OCI-LY7 (cell line): Measurements from ENCODE around the gene B3GNT8. TPM values are rescaled to one million over a fixed set of nuclear protein-coding genes. Genes with fewer than 3 reads are reported as not detected.
"Not testable (repeated sequence)": the region's sequence is repeated elsewhere in the genome, so short reads cannot be mapped to it uniquely, and the experiment has no call there.

Experiments used
- BruUV-seq: library from RNA; stranded (reverse); fragments of 400-500 nt; replicated peaks from 2 replicates; lab custom pipeline; 2021; lab: Mats Ljungman, UMichigan
- CTCF ChIA-PET: fragments of 300-600 bp; sonication (Branson Sonifier 250); formaldehyde crosslinking; loops from one replicate; lab custom pipeline; 2022; ENCODE audit warnings: antibody characterized with exemption; ENCODE audit not compliant: unreplicated experiment; lab: Charles Lee
- POLR2A ChIA-PET: fragments of 300-600 bp; sonication (Branson Sonifier 250); formaldehyde crosslinking; loops from one replicate; lab custom pipeline; 2022; ENCODE audit warnings: antibody characterized with exemption; lab: Charles Lee
- DNase-seq: peaks from one replicate; pipeline ENCODE4 v3.0.0-alpha.2; 2015; ENCODE audit warnings: low spot score
- H2AFZ ChIP-seq: fragments of 200-600 bp; sonication (generic), shearing (Covaris generic); 2 replicates; pipeline ENCODE4 v1.6.1; 2014; ENCODE audit warnings: mild to moderate bottlenecking, antibody characterized with exemption, low read length, moderate library complexity
- H3K27ac ChIP-seq: fragments of 200-600 bp; sonication (generic); 2 replicates; pipeline ENCODE4 v1.5.1; 2014; ENCODE audit warnings: mixed run types, low read depth, mild to moderate bottlenecking, moderate library complexity, low read length, inconsistent platforms; ENCODE audit not compliant: poor library complexity, severe bottlenecking
- H3K36me3 ChIP-seq: fragments of 200-600 bp; sonication (generic); 2 replicates; pipeline ENCODE4 v1.6.1; 2014; ENCODE audit warnings: mild to moderate bottlenecking, antibody characterized with exemption, low read length, moderate library complexity, mixed read lengths; ENCODE audit not compliant: insufficient read depth
- H3K4me1 ChIP-seq: fragments of 200-600 bp; sonication (generic); 2 replicates; pipeline ENCODE4 v1.5.1; 2014; ENCODE audit warnings: mild to moderate bottlenecking, low read length; ENCODE audit not compliant: insufficient read depth, poor library complexity, severe bottlenecking
- H3K4me2 ChIP-seq: fragments of 200-600 bp; sonication (generic); 2 replicates; pipeline ENCODE4 v1.6.1; 2014; ENCODE audit warnings: mild to moderate bottlenecking, low read length
- H3K4me3 ChIP-seq: fragments of 200-600 bp; sonication (generic); 2 replicates; pipeline ENCODE4 v1.5.1; 2014; ENCODE audit warnings: mild to moderate bottlenecking, low read depth, low read length; ENCODE audit not compliant: poor library complexity, severe bottlenecking
- H3K79me2 ChIP-seq: fragments of 200-600 bp; sonication (generic); 2 replicates; pipeline ENCODE4 v1.6.1; 2016; ENCODE audit warnings: low read depth, mild to moderate bottlenecking, low read length, moderate library complexity, mixed read lengths; ENCODE audit not compliant: insufficient read depth
- H3K9me2 ChIP-seq: fragments of 200-600 bp; sonication (generic); 2 replicates; pipeline ENCODE4 v1.6.1; 2016; ENCODE audit warnings: mild to moderate bottlenecking, low read length, mixed read lengths; ENCODE audit not compliant: insufficient read depth
- H3K9me3 ChIP-seq: fragments of 200-600 bp; sonication (generic); 2 replicates; pipeline ENCODE4 v1.6.1; 2014; ENCODE audit warnings: mild to moderate bottlenecking, mixed run types, low read length, mixed read lengths
- H4K20me1 ChIP-seq: fragments of 200-600 bp; sonication (generic); 2 replicates; pipeline ENCODE4 v1.6.1; 2014; ENCODE audit warnings: mild to moderate bottlenecking, antibody characterized with exemption, low read length, moderate library complexity, mixed read lengths; ENCODE audit not compliant: insufficient read depth
- EZH2phosphoT487 ChIP-seq: fragments of 200-600 bp; sonication (generic); IDR thresholded peaks from 2 replicates; pipeline ENCODE4 v1.6.1; 2018; ENCODE audit warnings: low read depth, borderline replicate concordance, mild to moderate bottlenecking, mixed run types, antibody characterized with exemption, low read length, moderate library complexity, mixed read lengths
- intact Hi-C: fragments of 100-400 bp; cut with micrococcal nuclease; formaldehyde crosslinking; loops from one replicate; pipeline ENCODE4 v1.10.0; 2022; ENCODE audit not compliant: unreplicated experiment
- total RNA-seq, 2 experiments: library from RNA; depleted of rRNA in 1 of 2; stranded (reverse); fragments of >200 nt in 1 of 2; shearing (Covaris generic) in 1 of 2; gene quantifications; 2 replicates each; pipeline ENCODE4 v1.2.3, GENCODE V29; 2014 to 2022
- TF ChIP-seq, protein P1 (sequence below): fragments of 200-600 bp; sonication (generic); conservative IDR thresholded peaks from 2 replicates; pipeline ENCODE4 v1.5.1; 2014; ENCODE audit warnings: mild to moderate bottlenecking, antibody characterized with exemption, low read length, moderate library complexity, mixed read lengths

B3GNT8 gene
- total RNA-seq, 2 experiments from 2014 or later, result 0.40 to 0.47 TPM

DNA sequence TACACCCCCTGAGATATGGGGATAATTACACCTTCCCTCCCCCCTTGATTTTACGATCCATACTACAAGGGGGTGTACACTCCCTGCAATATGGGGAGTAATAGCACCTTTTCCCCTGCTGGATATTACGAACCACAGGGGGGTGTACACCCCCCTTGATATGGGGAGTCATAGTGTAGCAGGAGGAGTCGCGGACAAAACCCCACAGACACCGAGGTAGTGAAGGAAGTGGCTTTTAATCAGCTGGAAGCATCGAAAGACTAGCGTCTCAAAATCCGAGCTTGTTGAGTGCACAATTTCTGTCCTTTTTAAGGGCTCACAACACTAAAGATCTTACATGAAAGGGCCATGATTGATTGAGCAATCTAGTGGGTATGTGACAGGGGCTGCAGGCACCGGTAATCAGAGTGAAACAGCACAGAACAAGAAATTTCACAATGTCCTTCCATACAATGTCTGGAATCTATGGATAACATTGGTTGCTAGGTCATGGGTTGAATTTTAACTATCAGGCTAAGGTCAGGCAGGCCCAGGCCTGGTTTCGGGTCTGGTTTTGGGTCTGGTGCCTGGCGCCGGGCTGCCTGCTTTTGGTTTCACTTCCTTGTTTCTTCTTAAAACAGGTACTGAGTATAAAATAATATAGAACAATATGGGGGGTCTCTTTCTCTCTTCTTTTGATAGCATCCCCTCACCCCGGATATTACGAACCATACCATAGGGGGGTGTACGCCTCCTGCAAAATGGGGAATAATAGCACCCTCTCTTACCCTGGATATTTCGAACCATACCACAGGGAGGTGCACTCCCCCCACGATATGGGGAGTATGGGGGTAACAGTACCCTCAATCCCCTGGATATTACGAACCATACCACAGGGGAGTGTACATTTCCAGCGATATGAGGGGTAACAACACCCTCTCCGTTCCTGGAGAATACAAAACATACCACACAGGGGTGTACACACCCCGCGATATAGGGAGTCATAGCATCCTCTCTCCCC lies 36.4 kb upstream of the B3GNT8 start:
- peak; percentile 60 for DNase-seq
- TF ChIP-seq, protein P1, sequence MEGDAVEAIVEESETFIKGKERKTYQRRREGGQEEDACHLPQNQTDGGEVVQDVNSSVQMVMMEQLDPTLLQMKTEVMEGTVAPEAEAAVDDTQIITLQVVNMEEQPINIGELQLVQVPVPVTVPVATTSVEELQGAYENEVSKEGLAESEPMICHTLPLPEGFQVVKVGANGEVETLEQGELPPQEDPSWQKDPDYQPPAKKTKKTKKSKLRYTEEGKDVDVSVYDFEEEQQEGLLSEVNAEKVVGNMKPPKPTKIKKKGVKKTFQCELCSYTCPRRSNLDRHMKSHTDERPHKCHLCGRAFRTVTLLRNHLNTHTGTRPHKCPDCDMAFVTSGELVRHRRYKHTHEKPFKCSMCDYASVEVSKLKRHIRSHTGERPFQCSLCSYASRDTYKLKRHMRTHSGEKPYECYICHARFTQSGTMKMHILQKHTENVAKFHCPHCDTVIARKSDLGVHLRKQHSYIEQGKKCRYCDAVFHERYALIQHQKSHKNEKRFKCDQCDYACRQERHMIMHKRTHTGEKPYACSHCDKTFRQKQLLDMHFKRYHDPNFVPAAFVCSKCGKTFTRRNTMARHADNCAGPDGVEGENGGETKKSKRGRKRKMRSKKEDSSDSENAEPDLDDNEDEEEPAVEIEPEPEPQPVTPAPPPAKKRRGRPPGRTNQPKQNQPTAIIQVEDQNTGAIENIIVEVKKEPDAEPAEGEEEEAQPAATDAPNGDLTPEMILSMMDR, result peak; percentile 52
- Histone ChIP-seq H2AFZ (peak overlapping the region; percentile 96), H3K4me2 (peak overlapping the region; percentile 69), H3K4me1 (peaks cover 16% of the 10 kb centered on the region), H3K27ac (peak overlapping the region; percentile 65), H3K4me3 (peak overlapping the region; percentile 51)
- H3K9me3 ChIP-seq, POLR2A ChIA-PET, H3K9me2 ChIP-seq, CTCF ChIA-PET, intact Hi-C loops, H3K79me2 ChIP-seq, H3K36me3 ChIP-seq, H4K20me1 ChIP-seq, BruUV-seq: not testable (repeated sequence)

GRCh38 chr19:41462497-41462896 lies 35.3 kb upstream of the B3GNT8 start:
- Histone ChIP-seq H3K4me3 (no peak overlapping the region), H3K9me3 (peaks cover 8% of the 10 kb centered on the region; the same call in 1 of the 2 replicates), H3K27ac (no peak overlapping the region), H2AFZ (no peak overlapping the region), H3K4me2 (no peak overlapping the region), H4K20me1 (no peaks in the 10 kb centered on the region), H3K9me2 (no peaks in the 10 kb centered on the region), H3K36me3 (no peaks in the 10 kb centered on the region), H3K79me2 (no peaks in the 10 kb centered on the region), H3K4me1 (peaks cover 16% of the 10 kb centered on the region)
- ChIA-PET CTCF (no interaction called here), POLR2A (no interaction called here)
- intact Hi-C loops, result no loop called here
- BruUV-seq, result no TSS peak
- DNase-seq, result no peak
- TF ChIP-seq, protein P1, result no peak
- TF ChIP-seq EZH2phosphoT487, result no peak

DNA sequence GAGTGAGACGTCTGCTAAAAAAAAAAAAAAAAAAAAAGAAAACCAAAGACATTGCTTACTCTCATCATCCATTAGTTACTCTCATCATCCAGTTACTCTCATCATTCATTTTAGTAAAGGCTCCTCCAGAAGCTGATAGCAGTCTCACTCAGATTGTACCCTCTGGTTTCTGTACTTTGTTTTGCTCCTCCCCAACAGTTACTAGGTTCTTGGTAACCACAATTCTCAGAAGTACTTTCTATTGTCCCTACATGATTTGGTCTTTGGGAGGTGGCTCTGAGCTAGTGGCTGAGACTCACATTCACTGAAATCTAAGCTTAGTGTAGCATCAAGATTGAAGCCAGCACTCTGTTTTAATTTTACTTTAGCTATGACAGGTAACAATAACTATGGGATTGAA lies 30.1 kb upstream of the B3GNT8 start:
- Histone ChIP-seq H3K9me3 (peaks cover 3% of the 10 kb centered on the region; the same call in 1 of the 2 replicates), H3K4me3 (no peak overlapping the region), H3K27ac (no peak overlapping the region), H2AFZ (no peak overlapping the region), H3K4me1 (peaks cover 11% of the 10 kb centered on the region), H3K4me2 (no peak overlapping the region), H4K20me1 (no peaks in the 10 kb centered on the region), H3K36me3 (no peaks in the 10 kb centered on the region), H3K9me2 (no peaks in the 10 kb centered on the region), H3K79me2 (no peaks in the 10 kb centered on the region)
- ChIA-PET CTCF (no interaction called here), POLR2A (no interaction called here)
- TF ChIP-seq, protein P1, result no peak
- TF ChIP-seq EZH2phosphoT487, result no peak
- intact Hi-C loops, result no loop called here
- DNase-seq, result no peak
- BruUV-seq, result no TSS peak
